B cell (primary cell): ENCODE measurements around the gene XPC. TPM values are rescaled to one million over a fixed set of nuclear protein-coding genes. Genes with fewer than 3 reads are reported as not detected.
"Not testable (repeated sequence)": the region's sequence is repeated elsewhere in the genome, so short reads cannot be mapped to it uniquely, and the experiment has no call there.

Experiments used
- ATAC-seq: fragments of 200-7000 bp; cut with Tn5 transposase; one replicate; pipeline ENCODE4 v1.10.0; 2021; ENCODE audit warnings: low read depth, mild to moderate bottlenecking, moderate number of reproducible peaks, moderate library complexity
- CTCF ChIA-PET: fragments of 350-600 bp; sonication (Branson Sonifier 250); formaldehyde crosslinking; loops from one replicate; lab custom pipeline; 2021; ENCODE audit warnings: antibody characterized with exemption, inconsistent platforms; lab: Charles Lee
- POLR2A ChIA-PET: fragments of 350-600 bp; sonication (Branson Sonifier 250); formaldehyde crosslinking; loops from one replicate; lab custom pipeline; 2021; ENCODE audit warnings: antibody characterized with exemption; lab: Charles Lee
- DNase-seq: peaks from one replicate; pipeline ENCODE4 v3.0.0; 2013
- H2AFZ ChIP-seq: 2 replicates; pipeline ENCODE4 v1.6.1; 2012; ENCODE audit warnings: mild to moderate bottlenecking, low read depth, low read length; ENCODE audit not compliant: insufficient read depth, poor library complexity, severe bottlenecking
- H3K27ac ChIP-seq, 2 donors: 1 replicate in 1 of 2; 2 replicates in 1 of 2; pipeline ENCODE4 v1.5.1; 2012 to 2013; ENCODE audit warnings: low read length in 2 of 2, mild to moderate bottlenecking in 2 of 2, moderate library complexity in 1 of 2
- H3K27me3 ChIP-seq, 4 experiments: fragments of 200-600 bp in 1 of 4; sonication (generic) in 1 of 4; replicated peaks in 1 of 4; 1 replicate in 2 of 4; 2 replicates in 2 of 4; pipeline versions ENCODE4 v1.6.1 to v1.7.0; 2013 to 2016; ENCODE audit warnings: low read length in 3 of 4, mild to moderate bottlenecking in 2 of 4, mixed read lengths in 1 of 4, moderate library complexity in 1 of 4; ENCODE audit not compliant: insufficient read depth in 4 of 4, control insufficient read depth in 3 of 4; ENCODE audit errors: control extremely low read depth in 1 of 4
- H3K36me3 ChIP-seq, 2 experiments: replicated peaks in 1 of 2; 1 replicate in 1 of 2; 2 replicates in 1 of 2; pipeline versions ENCODE4 v1.6.1 to v1.7.1; 2013; ENCODE audit warnings: low read length in 1 of 2; ENCODE audit not compliant: insufficient read depth in 2 of 2, control insufficient read depth in 1 of 2; ENCODE audit errors: control extremely low read depth in 1 of 2, extremely low read depth in 1 of 2
- H3K4me1 ChIP-seq, 2 donors: fragments of 200-600 bp in 1 of 2; sonication (generic) in 1 of 2; 1 replicate in 1 of 2; 2 replicates in 1 of 2; pipeline versions ENCODE4 v1.5.1 to v1.6.1; 2013 to 2017; ENCODE audit warnings: low read length in 2 of 2; ENCODE audit not compliant: control insufficient read depth in 2 of 2, insufficient read depth in 2 of 2
- H3K4me2 ChIP-seq: replicated peaks from 2 replicates; pipeline ENCODE3; 2012; ENCODE audit warnings: mild to moderate bottlenecking, low read depth, low read length; ENCODE audit not compliant: poor library complexity, severe bottlenecking
- H3K4me3 ChIP-seq, 5 experiments: fragments of 200-600 bp in 1 of 5; sonication (generic) in 1 of 5; 1 replicate in 3 of 5; 2 replicates in 2 of 5; pipeline versions ENCODE4 v1.5.1 to v1.7.0; 2011 to 2016; ENCODE audit warnings: low read length in 4 of 5, mild to moderate bottlenecking in 4 of 5, low read depth in 2 of 5, control low read depth in 1 of 5, moderate library complexity in 1 of 5; ENCODE audit not compliant: insufficient read depth in 1 of 5; ENCODE audit errors: control extremely low read depth in 1 of 5, extremely low read depth in 1 of 5
- H3K79me2 ChIP-seq: fragments of 200-600 bp; sonication (generic); one replicate; pipeline ENCODE4 v1.6.0; 2016; ENCODE audit warnings: low read length; ENCODE audit not compliant: control insufficient read depth, insufficient read depth
- H3K9ac ChIP-seq: fragments of 200-600 bp; sonication (generic); 2 replicates; pipeline ENCODE4 v1.6.1; 2017; ENCODE audit warnings: mild to moderate bottlenecking, low read length, moderate library complexity
- H3K9me3 ChIP-seq, 3 donors: one replicate each; pipeline versions ENCODE4 v1.6.1 to v1.7.1; 2013; ENCODE audit warnings: low read length in 2 of 3; ENCODE audit not compliant: control insufficient read depth in 2 of 3, insufficient read depth in 1 of 3; ENCODE audit errors: control extremely low read depth in 1 of 3
- H4K20me1 ChIP-seq: 2 replicates; pipeline ENCODE4 v1.6.0; 2012; ENCODE audit warnings: mild to moderate bottlenecking, low read length; ENCODE audit not compliant: insufficient read depth, control insufficient read depth, poor library complexity, severe bottlenecking
- H3K27ac Mint-ChIP-seq: one replicate; pipeline ENCODE4 v1.8.0; 2021; ENCODE audit warnings: mixed read lengths
- H3K27me3 Mint-ChIP-seq: one replicate; pipeline ENCODE4 v1.8.0; 2021; ENCODE audit warnings: mixed read lengths
- H3K4me1 Mint-ChIP-seq: one replicate; pipeline ENCODE4 v1.8.0; 2021; ENCODE audit warnings: mixed read lengths
- H3K4me3 Mint-ChIP-seq: one replicate; pipeline ENCODE4 v1.8.0; 2021; ENCODE audit warnings: mixed read lengths
- H3K9me3 Mint-ChIP-seq: one replicate; pipeline ENCODE4 v1.8.0; 2022; ENCODE audit warnings: mixed read lengths; ENCODE audit not compliant: insufficient read depth
- CTCF ChIP-seq: fragments of 200-600 bp; IDR thresholded peaks from one replicate; pipeline ENCODE4 v1.8.0; 2022; ENCODE audit warnings: antibody characterized with exemption, mild to moderate bottlenecking
- EZH2 ChIP-seq: IDR thresholded peaks from 2 replicates; pipeline ENCODE4 v1.6.1; 2012; ENCODE audit warnings: borderline replicate concordance, low read depth, mild to moderate bottlenecking, moderate library complexity, low read length; ENCODE audit not compliant: insufficient read depth, poor library complexity, severe bottlenecking
- WGBS: methylation state at CpG from one replicate; pipeline ENCODE4 v1.1.5; 2013; ENCODE audit warnings: missing lambda C conversion rate; ENCODE audit not compliant: insufficient coverage; 5-methylcytosine and 5-hydroxymethylcytosine counted together
- intact Hi-C: fragments of 100-400 bp; cut with micrococcal nuclease; formaldehyde crosslinking; loops from one replicate; pipeline ENCODE4 v1.10.0; 2022
- polyA plus RNA-seq: library from polyadenylated mRNA; depleted of rRNA; stranded (reverse); fragments of >200 nt; gene quantifications from 2 replicates; pipeline ENCODE4 v1.2.3, GENCODE V29; 2012
- total RNA-seq, 2 donors: library from RNA; stranded (reverse); fragments of 120-200 nt in 1 of 2; gene quantifications; 1 replicate in 1 of 2; 2 replicates in 1 of 2; pipeline versions ENCODE4 v1.2.3 to v1.2.4, GENCODE V29; 2013 to 2022

XPC gene
- total and polyA plus RNA-seq, 2 donors (not counting 1 experiment from before 2014, with no cell fraction given), result 22.5 to 67.6 TPM

- H3K27ac ChIP-seq, result no peak overlapping the region
- H3K9ac ChIP-seq, result no peak overlapping the region
- ATAC-seq (no peak), DNase-seq (no peak)
- H3K27me3 Mint-ChIP-seq, result no peaks in the 10 kb centered on the region
- no peaks in the 10 kb centered on the region for H3K27me3 ChIP-seq
- H2AFZ ChIP-seq, result no peak overlapping the region
- no peaks in the 10 kb centered on the region for H3K9me3 Mint-ChIP-seq
- H3K79me2 ChIP-seq, result no peaks in the 10 kb centered on the region
- CTCF ChIA-PET, result no interaction called here
- H3K27ac Mint-ChIP-seq, result no peak overlapping the region
- H3K4me3 Mint-ChIP-seq, result no peak overlapping the region
- intact Hi-C loops, result no loop called here
- TF ChIP-seq CTCF (no peak), EZH2 (no peak)
- H3K36me3 ChIP-seq, result peaks cover 5 to 42% of the 10 kb centered on the region in 2 experiments
- no peaks in the 10 kb centered on the region for H3K9me3 ChIP-seq
- no peaks in the 10 kb centered on the region for H4K20me1 ChIP-seq
- POLR2A ChIA-PET, result no interaction called here
- no peaks in the 10 kb centered on the region for H3K4me1 Mint-ChIP-seq
- no peaks in the 10 kb centered on the region for H3K4me1 ChIP-seq
- 91% methylated on average over 1 of the region's 4 CpGs for WGBS
- H3K4me3 ChIP-seq, result no peak overlapping the region
- H3K4me2 ChIP-seq, result no peak overlapping the region
These were observed 67.7 kb downstream of the XPC start for GRCh38 chr3:14110699-14111098.

GRCh38 chr3:14109821-14110220, 68.6 kb downstream of the XPC start:
- H3K27ac ChIP-seq, H3K27me3 ChIP-seq, H3K27ac Mint-ChIP-seq, H3K4me1 Mint-ChIP-seq, ATAC-seq, H3K79me2 ChIP-seq, H3K4me2 ChIP-seq, H2AFZ ChIP-seq, H3K9ac ChIP-seq, H3K4me3 Mint-ChIP-seq, CTCF ChIA-PET, DNase-seq, H3K9me3 Mint-ChIP-seq, intact Hi-C loops, H3K4me1 ChIP-seq, H3K9me3 ChIP-seq, H4K20me1 ChIP-seq, POLR2A ChIA-PET, H3K27me3 Mint-ChIP-seq, H3K4me3 ChIP-seq: not testable (repeated sequence)
- 100% methylated on average over 1 of the region's 5 CpGs for WGBS
- peaks cover 5 to 33% of the 10 kb centered on the region in 2 experiments for H3K36me3 ChIP-seq
